Measurements from ENCODE around the gene LTK.

- TF ChIP-seq CTCF (IDR thresholded peaks at IDR 0.05; ENCODE audit: low read length) (no peak), EZH2 (optimal IDR thresholded peaks at IDR 0.05; ENCODE audit: low read depth, low read length) (no peak), EZH2phosphoT487 (IDR thresholded peaks at IDR 0.05; ENCODE audit: low read length) (no peak)
Observed at GRCh38 chr15:41535544-41535943, 21.9 kb upstream of the LTK start.

Data from MM.1S (cell line).